RPMI8226 (cell line): ENCODE data around the gene COG6.

Experiments
- DNase-seq: peaks from one replicate; pipeline ENCODE4 v3.0.0-alpha.2; 2015

Gene COG6

DNA sequence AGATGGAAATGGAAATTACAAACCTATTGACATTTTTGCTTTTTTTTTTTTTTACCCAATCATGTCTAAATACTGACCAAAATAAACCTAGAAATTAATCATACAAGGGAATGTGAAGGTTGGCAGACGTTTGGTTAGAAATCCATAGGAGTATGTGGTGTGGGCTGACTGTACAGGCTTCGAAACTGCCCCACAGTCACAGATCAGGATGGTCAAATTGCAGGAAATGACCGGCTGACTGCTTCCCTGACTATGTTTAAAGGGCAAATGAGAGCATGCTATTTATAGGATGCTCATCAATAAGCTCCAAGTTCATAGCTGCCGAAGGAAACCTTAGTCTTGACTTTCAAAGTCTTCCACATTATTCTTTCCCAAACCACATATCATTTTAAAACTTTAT, 118.4 kb downstream of the COG6 start:
- no peak for DNase-seq

DNA sequence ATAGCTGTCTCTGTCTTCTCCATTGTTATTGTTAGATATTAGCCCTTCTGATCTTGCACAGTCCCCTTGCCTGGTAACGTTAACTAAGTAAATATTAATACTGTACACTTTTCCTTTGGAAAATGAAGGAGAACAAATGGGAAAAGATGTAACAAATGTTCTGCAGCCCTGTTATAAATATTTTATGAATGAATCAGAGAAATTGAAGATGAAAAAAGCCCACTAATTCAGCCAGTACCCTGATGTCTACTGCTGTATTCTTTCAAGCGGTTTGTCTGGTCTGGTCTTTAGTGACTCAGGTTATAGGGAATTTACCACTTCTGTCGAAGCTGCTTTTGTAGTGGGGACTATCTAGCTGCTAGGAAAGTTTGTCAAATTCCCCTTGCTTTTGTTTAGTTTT, 121.0 kb downstream of the COG6 start:
- no peak for DNase-seq

DNA sequence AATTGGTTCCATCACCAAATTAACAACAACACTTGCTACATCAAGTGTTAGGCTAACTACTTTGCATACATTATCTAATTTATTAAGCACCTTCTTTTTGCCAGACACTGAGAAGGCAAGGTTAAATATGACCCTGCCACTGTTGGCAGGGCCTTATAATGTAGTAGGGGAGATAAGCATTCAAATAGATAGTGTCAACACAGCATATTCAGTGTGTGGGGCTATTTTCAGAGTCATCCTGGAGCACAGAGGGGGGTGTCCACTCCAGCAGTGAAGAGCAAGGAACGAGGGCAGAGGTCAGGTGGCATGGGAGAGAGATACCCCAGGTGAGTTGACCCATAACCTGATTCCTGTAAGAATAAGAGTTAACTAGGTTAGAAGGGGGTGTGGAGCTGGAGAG, 121.6 kb downstream of the COG6 start:
- no peak for DNase-seq

GRCh38 chr13:39777527-39778061, 122.1 kb downstream of the COG6 start:
- peak; percentile 8 for DNase-seq

- peak; percentile 46 for DNase-seq
These were observed 124.1 kb downstream of the COG6 start for GRCh38 chr13:39779337-39780265.

DNA sequence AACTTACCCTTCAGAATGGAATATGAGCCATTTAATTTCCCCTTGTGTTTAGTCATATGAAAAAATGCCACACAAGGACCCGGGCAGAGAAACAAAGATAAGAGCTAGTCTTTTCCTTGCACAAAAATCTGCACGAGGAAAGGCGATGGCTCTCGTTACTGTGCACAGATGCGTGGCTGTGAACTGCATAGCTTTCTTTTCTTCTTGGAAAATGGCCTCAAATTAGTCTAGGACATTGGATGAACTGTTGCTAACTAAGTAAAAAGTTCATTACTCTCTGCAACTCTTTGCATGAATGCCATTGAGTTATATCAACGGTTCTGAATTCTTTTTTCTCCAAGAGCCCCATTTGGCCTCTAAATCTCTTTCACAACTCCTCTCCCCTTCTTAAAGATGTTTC, 125.2 kb downstream of the COG6 start:
- DNase-seq = no peak

DNA sequence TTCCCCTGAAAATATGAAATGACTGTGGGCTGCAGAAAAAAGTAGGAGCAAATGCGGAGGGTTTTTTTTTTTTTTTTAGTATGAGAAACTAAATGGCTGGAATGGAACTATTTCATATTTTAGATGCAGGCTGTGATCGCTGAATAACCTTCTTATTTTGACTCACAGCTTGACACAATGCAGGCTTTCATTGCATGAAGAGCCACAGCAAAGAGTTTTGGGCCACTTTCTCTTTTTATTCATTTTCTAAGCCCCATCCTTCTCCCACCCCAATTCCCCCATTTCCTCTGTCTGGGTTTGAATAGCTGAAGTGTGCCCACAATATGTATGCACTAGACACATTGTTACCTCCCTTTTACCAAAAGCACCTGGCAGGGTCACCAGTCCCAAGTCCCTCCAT, 125.9 kb downstream of the COG6 start:
- no peak for DNase-seq

DNA sequence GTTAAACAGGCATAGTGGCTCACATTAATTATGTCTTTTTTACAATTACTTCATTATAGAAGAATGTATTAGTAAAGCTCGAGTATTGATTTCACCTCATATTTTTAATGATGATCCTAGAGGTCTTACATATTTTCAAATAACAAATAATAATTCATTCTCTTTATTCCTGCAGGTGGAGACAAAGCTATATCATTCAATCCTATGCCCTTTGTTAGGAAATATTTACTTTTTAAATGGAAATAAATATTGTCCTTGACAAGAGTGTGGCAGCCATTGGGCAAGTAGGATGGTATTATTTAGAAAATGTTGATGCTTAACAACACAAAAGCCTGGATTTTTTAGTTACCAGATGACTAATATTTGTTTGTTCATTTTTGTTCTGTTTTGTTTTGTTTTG, 127.6 kb downstream of the COG6 start:
- no peak for DNase-seq

DNA sequence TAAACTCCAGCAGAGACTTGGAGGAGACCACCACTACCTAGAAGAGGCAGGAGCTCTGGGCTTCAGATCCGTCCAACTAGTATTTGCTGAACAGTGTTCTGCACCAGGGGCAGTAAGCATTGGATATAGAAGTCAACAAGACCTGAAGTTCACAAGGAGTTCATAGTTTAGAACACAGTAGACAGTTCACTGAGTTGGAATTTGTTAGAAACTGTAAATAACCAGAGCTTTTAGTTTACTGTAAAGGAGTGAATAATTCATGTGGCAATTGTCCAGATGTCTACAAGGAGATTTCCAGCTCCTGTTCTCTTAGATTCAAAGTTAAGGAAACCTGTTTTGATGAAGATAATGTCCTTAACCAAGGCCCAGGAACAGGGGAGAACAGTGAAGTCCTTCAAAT, 128.9 kb downstream of the COG6 start:
- no peak for DNase-seq

GRCh38 chr13:39786091-39786490, 130.6 kb downstream of the COG6 start:
- no peak for DNase-seq

GRCh38 chr13:39787086-39787487, 131.6 kb downstream of the COG6 start:
- no peak for DNase-seq

DNA sequence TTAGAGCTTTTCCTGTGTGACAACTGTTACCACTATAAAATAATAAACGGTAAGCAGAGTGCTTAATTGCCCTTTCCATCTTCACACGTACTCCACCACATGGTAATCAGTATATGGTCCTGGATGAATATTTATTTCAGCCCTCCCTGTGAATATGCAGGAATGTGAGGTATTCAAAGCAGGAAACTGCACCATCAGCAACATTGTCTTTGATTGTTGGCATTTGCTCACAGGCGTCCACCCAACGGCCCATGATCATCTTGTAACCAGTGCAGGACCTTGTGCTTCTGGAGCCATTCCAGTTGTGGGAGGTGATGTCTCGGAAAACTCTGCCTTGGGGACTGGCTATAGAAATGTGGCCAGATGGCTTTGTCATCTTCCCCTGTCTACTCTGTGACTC, 132.6 kb downstream of the COG6 start:
- DNase-seq = no peak

DNA sequence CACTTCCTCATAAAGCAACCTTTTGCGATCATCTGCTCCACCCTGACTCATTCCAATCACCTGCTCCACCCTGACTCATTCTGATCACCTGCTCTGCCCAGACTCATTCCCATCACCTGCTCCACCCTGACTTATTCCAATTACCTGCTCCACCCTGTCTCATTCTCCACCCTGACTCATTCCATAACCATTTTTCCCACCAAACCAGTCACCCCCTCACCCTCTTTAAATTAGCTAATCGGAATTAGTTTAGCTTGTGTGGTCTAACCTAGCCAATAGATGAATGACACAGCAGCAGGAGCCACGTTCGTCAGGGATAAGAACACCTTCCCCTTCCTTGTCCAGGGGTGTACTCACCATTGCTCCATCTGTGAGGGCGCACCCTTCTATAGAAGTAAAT, 134.0 kb downstream of the COG6 start:
- no peak for DNase-seq
